ENCODE measurements around the gene GTF2F2. TPM values are rescaled to one million over a fixed set of nuclear protein-coding genes. Genes with fewer than 3 reads are reported as not detected.
"Not testable (repeated sequence)": the region's sequence is repeated elsewhere in the genome, so short reads cannot be mapped to it uniquely, and the experiment has no call there.

Gene GTF2F2
- polyA plus RNA-seq, 1 donor: 18.1 TPM

- DNase-seq: no peak
These were observed 98.4 kb downstream of the GTF2F2 start for GRCh38 chr13:45218689-45219088.

DNA sequence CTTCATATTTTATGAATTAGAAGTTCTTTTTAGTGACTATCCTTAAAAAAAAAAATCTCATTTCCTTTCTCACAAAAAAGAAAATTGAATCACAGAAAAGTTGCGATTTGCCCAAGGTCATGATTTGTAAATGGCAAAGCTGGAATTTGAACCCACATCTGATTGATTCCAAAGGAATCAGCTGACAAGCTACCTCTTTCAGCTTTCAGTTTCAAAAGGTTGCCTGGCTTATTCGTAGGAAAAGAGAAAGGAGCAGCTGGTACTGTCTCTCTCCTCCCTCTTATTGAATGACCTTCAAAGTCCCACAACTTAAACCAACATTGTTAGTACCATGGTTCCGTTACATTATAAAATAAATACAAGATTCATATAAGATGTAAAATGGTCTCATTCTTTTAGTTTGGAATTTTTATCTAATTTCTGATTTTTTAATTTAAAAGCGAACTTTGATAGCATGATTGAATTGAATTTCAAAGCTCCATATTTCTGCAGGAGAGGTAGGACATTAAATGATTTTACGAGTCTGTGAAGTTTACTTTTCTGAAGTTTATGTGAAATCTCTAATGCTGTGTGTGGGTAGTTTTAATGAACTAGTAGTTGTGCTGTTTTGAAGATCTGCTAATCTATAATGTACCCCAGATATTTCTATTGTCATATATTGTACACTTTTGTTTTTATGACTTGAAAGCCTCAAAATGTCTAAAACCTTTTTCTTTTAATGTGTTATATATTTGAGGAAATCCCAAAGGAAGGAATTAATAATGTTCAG lies 99.0 kb downstream of the GTF2F2 start:
- no peak for DNase-seq

DNA sequence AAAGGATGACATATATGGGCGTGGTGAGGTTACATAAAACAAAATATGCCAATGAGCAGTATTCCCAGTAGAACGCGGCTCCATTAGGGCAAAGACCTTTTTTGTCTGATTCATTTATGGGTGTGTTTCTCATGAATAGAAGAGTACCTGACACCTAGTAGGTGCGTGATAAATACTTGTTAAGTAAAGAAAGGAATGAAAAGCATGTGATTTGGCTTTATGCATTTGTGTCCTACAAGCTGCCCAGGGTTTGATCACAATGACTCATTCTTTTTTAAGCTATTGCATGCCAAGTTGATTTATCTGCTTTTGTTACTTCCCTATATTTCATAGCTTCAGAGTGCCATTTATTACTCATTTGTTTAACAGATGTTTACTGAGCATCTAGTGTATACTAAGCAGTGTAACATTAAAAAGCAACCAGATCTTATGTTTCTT lies 99.6 kb downstream of the GTF2F2 start:
- DNase-seq: no peak

DNA sequence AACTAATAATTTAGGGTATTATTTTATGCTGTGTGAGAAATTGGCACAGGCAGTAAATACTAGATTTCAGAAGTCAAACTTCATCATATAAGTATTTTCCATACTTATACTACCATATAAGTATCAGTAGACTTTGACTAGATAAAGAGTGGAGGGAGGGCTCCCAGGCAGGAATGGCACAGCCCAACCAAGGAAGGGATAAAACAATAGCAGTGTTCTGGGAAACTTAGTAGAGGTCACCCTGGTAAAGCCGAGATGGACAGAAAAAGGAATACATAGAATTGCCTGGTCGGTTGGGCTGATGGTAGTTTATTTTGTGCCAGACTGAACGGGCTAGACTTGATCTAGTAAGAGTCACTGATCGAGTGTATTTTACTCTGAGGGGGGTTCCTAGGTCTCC lies 100.1 kb downstream of the GTF2F2 start:
- DNase-seq: no peak

DNA sequence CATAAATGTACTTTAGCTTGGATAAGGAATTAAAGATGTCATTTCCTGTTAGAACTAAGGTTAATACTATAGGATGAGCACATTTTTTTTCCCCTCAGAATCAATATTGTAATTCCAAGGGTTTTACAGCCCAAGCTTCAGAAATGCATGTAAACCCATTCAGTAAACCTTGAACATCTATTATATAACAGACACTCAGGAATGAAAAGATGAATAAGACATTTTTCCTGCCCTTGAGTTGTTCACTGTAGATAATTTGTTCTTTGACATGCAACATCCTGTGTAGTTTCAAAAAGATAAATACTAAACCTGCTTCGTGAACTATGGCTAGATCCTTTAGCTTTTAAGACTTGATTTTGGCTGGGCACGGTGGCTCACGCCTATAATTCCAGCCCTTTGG lies 102.2 kb downstream of the GTF2F2 start:
- DNase-seq: no peak

DNA sequence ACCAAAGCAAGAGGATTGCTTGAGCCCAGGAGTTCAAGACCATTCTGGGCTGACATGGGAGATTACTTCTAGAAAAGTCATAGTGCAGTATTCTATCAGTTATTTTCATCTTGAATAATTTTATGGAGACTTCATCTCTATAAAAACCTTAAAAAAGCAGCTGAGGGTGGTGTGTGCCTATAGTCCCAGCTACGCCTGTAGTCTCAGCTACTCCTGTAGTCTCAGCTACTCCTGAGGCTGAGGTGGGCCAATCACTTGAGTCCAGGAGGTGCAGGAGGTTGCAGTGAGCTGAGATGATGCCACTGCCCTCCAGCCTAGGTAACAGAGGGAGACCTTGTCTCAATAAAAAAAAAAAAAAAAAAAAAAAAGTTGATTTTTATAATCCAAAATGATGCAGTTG lies 102.6 kb downstream of the GTF2F2 start:
- DNase-seq: no peak

GRCh38 chr13:45224176-45224575 lies 103.9 kb downstream of the GTF2F2 start:
- no peak for DNase-seq

GRCh38 chr13:45225370-45225769 lies 105.1 kb downstream of the GTF2F2 start:
- no peak for DNase-seq

GRCh38 chr13:45226024-45226423 lies 105.7 kb downstream of the GTF2F2 start:
- no peak for DNase-seq

GRCh38 chr13:45228002-45228401 lies 107.7 kb downstream of the GTF2F2 start:
- no peak for DNase-seq

- no peak for DNase-seq
These were observed 108.9 kb downstream of the GTF2F2 start for GRCh38 chr13:45229172-45229571.

GRCh38 chr13:45231305-45231704 lies 111.0 kb downstream of the GTF2F2 start:
- no peak for DNase-seq

DNA sequence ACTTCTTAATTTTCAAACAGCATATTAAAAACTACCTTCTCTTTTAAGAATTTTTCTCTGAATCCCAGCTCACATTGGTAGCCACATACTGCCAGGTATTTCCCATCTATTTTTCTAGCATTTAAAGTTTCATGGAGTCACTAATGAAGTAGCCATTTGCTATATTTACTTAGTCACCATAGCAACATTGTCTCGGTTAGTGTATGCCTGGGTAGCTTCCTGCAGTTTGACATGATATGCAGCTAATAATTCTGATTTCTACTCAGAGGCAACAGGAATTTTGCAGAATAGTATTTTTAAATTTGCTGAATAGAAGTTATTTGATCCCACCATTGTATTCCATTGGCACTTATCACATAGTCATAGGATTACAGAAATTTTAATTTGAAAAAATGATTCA lies 111.4 kb downstream of the GTF2F2 start:
- no peak for DNase-seq

DNA sequence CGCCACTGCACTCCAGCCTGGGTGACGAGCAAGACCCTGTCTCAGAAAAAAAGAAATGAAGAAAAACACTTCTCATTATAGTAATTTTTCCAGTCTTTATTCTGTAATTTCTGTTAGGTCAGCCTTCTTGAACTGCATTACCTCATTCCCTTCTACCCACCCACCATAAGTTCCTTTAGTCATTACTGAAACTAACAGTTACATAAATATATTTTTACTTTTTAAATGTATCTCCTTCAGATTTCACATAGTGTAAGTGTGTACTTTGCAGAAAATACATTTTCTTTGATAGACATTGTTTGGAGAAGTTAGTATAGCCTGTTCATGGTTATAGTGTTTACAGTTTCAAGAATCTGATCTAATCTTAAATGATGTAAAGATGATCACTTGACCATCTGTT lies 112.3 kb downstream of the GTF2F2 start:
- DNase-seq: no peak

GRCh38 chr13:45238945-45239795 lies 118.9 kb downstream of the GTF2F2 start:
- DNase-seq: no peak

GRCh38 chr13:45240143-45240542 lies 119.8 kb downstream of the GTF2F2 start:
- no peak for DNase-seq

GRCh38 chr13:45242070-45242469 lies 121.8 kb downstream of the GTF2F2 start:
- DNase-seq: no peak

DNA sequence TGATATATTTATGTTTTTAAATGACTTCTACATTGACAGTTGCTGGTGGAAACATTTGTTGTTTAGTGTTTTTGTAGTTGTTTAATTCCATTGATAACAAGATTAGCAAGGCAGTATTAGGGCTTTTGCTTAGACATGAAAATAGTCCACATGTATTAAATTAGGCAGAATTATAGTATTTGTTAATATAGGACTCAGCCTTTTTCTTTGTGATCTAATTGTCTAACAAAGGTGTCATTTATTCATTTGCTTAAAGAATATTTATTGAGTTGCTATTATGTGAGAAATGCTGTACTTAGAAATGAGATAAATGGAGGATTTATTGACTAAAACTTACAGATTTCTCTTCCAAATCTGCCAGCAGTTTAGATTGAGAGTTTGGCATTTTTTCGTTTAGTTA lies 122.2 kb downstream of the GTF2F2 start:
- no peak for DNase-seq

DNA sequence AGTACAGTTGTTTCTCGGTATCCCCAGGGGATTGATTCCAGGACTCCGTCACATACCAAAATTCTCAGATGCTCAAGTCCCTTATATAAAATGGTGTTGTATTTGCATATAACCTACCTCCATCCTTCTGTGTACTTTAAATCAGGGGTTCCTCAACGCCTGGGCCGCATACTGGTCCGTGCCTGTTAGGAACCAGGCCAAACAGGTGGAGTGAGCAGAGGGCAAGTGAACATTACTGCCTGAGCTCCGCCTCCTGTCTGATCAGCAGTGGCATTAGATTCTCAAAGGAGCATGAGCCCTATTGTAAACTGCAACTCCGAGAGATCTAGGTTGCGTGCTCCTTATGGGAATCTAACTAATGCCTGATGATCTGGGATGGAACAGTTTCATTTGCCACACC lies 122.8 kb downstream of the GTF2F2 start:
- DNase-seq: peak; percentile 13

- DNase-seq: not testable (repeated sequence)
These were observed 124.4 kb downstream of the GTF2F2 start for GRCh38 chr13:45244736-45245135.

DNA sequence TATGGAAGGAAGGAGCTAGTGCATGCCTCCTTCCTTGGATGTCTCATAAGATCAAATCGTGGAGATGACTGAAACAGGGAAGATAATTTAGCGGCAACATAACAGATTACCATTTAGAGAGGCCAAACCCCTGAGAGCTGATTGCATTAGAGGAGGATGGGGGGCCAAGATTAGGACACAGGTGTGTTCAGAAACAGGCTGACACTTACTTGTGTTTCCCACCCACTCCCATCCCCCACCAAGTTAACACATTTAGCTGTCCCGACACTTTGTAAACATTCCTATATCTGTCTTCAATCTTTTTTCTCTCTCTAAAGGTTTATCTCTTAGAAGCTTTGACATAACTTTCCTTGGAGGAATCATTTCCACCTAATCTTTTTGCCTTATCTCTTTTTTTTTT lies 129.4 kb downstream of the GTF2F2 start:
- DNase-seq: no peak

- no peak for DNase-seq
These were observed 134.1 kb downstream of the GTF2F2 start for GRCh38 chr13:45254396-45254795.

DNA sequence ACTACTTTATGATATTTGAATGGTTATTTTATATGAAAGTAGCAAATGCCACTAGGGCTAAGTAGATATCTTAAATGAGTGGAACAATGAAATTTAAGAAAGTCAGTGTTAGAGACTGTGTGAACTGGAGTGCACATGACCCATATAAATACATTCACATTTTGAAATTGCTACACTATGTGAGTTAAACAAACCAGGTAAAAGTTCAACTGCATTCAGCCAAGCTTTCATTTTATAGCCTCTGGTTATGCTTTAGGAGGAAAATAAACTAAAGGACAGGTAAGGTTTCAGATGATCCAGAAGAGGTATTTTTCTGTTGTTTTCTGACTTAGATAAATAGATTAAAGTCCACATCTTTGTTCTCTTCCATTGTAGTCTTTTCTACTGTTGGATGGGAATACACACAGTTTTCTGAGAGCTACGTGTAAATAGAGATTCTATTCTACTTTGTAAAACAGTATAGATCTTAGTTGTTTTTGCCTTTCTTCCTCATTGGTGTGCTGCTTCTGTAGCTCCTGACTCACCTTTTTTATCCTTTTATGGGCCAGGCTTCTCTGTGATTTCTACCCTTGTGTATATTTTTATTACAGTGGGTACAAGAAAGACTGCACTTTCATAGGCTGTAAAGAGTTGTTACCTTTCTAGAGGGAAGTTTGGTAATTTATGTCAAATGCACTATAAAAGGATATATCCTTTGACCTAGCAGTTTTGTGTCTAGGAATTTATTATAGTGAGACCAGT lies 135.1 kb downstream of the GTF2F2 start:
- no peak for DNase-seq
